ENCODE results near the gene SH3GL1.

SH3GL1 gene

DNA sequence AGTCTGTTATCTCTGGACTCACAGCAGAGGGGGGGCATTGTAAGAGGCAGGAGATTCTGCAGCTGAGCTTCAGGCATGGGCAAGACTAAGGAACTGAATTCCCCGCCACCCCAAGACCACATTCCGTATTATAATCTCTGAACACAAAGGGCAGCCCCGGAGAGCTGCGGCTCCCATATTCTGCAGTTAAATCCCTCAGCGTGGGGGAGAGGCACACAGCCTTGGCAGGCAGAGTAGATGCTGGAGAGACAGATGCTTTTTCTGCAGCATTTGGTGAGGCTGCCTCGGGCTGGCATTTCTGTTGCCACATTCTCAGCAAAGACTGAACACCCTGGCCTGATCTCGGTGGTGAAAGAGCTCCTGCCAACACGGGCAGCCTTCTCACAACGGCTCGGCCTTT lies 15.0 kb upstream of the SH3GL1 start:
- TF ChIP-seq, protein P1, sequence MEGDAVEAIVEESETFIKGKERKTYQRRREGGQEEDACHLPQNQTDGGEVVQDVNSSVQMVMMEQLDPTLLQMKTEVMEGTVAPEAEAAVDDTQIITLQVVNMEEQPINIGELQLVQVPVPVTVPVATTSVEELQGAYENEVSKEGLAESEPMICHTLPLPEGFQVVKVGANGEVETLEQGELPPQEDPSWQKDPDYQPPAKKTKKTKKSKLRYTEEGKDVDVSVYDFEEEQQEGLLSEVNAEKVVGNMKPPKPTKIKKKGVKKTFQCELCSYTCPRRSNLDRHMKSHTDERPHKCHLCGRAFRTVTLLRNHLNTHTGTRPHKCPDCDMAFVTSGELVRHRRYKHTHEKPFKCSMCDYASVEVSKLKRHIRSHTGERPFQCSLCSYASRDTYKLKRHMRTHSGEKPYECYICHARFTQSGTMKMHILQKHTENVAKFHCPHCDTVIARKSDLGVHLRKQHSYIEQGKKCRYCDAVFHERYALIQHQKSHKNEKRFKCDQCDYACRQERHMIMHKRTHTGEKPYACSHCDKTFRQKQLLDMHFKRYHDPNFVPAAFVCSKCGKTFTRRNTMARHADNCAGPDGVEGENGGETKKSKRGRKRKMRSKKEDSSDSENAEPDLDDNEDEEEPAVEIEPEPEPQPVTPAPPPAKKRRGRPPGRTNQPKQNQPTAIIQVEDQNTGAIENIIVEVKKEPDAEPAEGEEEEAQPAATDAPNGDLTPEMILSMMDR (conservative IDR thresholded peaks at IDR 0.05; ENCODE audit: low read depth, low read length), result no peak
- H3K4me3 ChIP-seq (ENCODE audit: low read length), result peak overlapping the region; percentile 26
- DNase-seq (ENCODE audit: low read depth), result no peak

DNA sequence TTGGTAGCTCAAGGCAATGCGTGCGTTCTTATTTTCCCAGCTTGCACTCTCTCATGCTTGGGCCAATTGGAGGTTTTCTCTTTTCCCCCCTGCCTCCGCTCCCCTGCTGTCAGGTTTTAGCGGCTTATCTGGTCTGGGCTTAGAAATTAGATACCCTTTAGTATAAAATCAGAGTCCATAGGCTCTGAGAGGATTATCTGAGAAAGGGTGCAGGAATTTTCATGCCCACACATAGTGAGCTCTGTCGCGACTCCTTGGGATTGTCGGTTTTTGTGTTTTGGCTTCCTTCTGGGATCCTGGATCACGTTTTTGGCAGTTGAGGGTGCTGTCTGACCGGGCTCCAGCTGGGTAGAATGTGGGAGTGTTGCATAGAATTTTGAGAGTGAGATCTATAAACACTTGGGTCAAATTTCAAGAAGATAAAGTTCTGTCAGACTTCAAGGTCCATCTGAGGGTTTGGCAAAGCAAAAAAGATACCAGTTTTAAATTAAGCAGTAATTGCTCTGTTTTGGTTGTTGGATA lies 14.5 kb upstream of the SH3GL1 start:
- peak overlapping the region; percentile 26 for H3K4me3 ChIP-seq (ENCODE audit: low read length)
- DNase-seq (ENCODE audit: low read depth), result no peak
- TF ChIP-seq, protein P1 (conservative IDR thresholded peaks at IDR 0.05; ENCODE audit: low read depth, low read length), result no peak

DNA sequence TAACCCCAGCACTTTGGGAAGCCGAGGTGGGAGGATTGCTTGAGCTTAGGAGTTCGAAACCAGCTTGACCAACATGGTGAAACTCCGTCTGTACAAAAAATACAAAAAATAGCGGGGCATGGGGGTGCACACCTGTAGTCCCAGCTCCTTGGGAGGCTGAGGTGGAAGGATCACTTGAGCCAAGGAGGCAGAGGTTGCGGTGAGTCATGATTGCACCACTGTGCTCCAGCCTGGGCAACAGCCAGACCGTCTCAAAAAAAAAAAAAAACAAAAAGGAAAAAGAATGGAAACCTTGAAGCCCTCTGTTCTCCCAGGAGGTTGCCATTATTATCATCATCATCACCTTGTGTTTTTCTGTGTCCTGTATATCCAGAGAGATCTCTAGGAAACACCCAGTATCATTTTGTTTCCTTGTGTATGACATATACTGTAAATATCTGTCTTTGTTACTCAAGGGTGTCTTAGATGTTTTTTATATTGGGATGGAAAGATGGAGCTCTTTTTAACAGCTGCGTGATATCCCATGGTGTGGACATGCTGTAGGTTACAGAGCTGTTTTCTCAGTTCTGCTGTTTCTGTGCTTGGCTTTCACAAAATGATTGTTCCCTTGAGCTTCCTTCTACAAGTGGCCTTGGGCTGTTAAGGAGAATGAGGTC lies 13.9 kb upstream of the SH3GL1 start:
- DNase-seq (ENCODE audit: low read depth), result no peak

GRCh38 chr19:4413588-4413987 lies 13.2 kb upstream of the SH3GL1 start:
- TF ChIP-seq, protein P1 (conservative IDR thresholded peaks at IDR 0.05; ENCODE audit: low read depth, low read length), result no peak
- no peak for DNase-seq (ENCODE audit: low read depth)
- H3K4me3 ChIP-seq (ENCODE audit: low read length), result no peak overlapping the region

More for the DNA sequence above, 13.9 kb upstream of the SH3GL1 start:
- TF ChIP-seq, protein P1 (conservative IDR thresholded peaks at IDR 0.05; ENCODE audit: low read depth, low read length), result no peak
- H3K4me3 ChIP-seq (ENCODE audit: low read length), result no peak overlapping the region

GRCh38 chr19:4409123-4409933 lies 9.0 kb upstream of the SH3GL1 start:
- TF ChIP-seq, protein P1 (conservative IDR thresholded peaks at IDR 0.05; ENCODE audit: low read depth, low read length), result no peak
- H3K4me3 ChIP-seq (ENCODE audit: low read length), result no peak overlapping the region
- no peak for DNase-seq (ENCODE audit: low read depth)

DNA sequence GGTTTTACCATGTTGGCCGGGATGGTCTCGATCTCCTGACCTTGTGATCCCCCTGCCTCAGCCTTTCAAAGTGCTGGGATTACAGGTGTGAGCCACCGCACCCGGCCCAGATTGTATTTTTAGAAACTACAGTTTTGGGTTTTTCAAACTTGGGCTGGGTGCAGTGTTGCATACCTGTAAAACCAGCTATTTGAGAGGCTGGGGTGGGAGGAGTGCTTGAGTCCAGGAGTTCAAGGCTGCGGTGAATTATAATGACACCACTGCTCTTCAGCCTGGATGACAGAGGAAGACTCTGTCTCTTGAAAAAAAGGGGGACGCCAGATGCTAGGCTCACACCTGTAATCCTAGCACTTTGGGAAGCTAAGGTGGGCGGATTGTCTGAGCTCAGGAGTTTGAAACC lies 6.3 kb upstream of the SH3GL1 start:
- DNase-seq (ENCODE audit: low read depth), result no peak
- no peak overlapping the region for H3K4me3 ChIP-seq (ENCODE audit: low read length)
- TF ChIP-seq, protein P1 (conservative IDR thresholded peaks at IDR 0.05; ENCODE audit: low read depth, low read length), result no peak

All from retinal pigment epithelial cell (primary cell).